WTC11 (cell line): Measurements from ENCODE around the gene PPP1R27. TPM values are rescaled to one million over a fixed set of nuclear protein-coding genes. Genes with fewer than 3 reads are reported as not detected.

ENCODE experiments used
- ATAC-seq: fragments of 200-7000 bp; cut with Tn5 transposase; 2 replicates; pipeline ENCODE4 v1.10.0; 2021; ENCODE audit warnings: mild to moderate bottlenecking, moderate library complexity
- CTCF ChIA-PET: fragments of 300-600 bp; sonication (Branson Sonifier 250); formaldehyde crosslinking; loops from one replicate; lab custom pipeline; 2021; ENCODE audit warnings: antibody characterized with exemption; lab: Charles Lee
- POLR2A ChIA-PET: fragments of 350-600 bp; sonication (Branson Sonifier 250); formaldehyde crosslinking; loops from one replicate; lab custom pipeline; 2021; ENCODE audit warnings: antibody characterized with exemption; lab: Charles Lee
- DNase-seq: peaks from one replicate; pipeline ENCODE4 v3.0.0; 2021; ENCODE audit warnings: low spot score
- H3K27ac Mint-ChIP-seq: 2 replicates; pipeline ENCODE4 v1.8.0; 2021; ENCODE audit warnings: mixed read lengths
- H3K27me3 Mint-ChIP-seq: 2 replicates; pipeline ENCODE4 v1.8.0; 2021; ENCODE audit warnings: low read depth, mild to moderate bottlenecking, moderate library complexity, mixed read lengths
- H3K36me3 Mint-ChIP-seq: 2 replicates; pipeline ENCODE4 v1.8.0; 2021; ENCODE audit warnings: mixed read lengths
- H3K4me1 Mint-ChIP-seq: 2 replicates; pipeline ENCODE4 v1.8.0; 2022; ENCODE audit warnings: mixed read lengths
- H3K4me3 Mint-ChIP-seq: 2 replicates; pipeline ENCODE4 v1.8.0; 2021; ENCODE audit warnings: mild to moderate bottlenecking, moderate library complexity, mixed read lengths
- H3K9me3 Mint-ChIP-seq: 2 replicates; pipeline ENCODE4 v1.8.0; 2021; ENCODE audit warnings: mixed read lengths
- CBFB ChIP-seq: sonication (generic); formaldehyde crosslinking; IDR thresholded peaks from 2 replicates; pipeline ENCODE4 v1.8.1; 2022; ENCODE audit warnings: mild to moderate bottlenecking, low read depth, missing genetic modification reagents
- CREB1 ChIP-seq: sonication (generic); formaldehyde crosslinking; IDR thresholded peaks from 2 replicates; pipeline ENCODE4 v1.8.0; 2023; ENCODE audit warnings: mild to moderate bottlenecking, missing genetic modification reagents
- E2F5 ChIP-seq: sonication (generic); formaldehyde crosslinking; IDR thresholded peaks from 2 replicates; pipeline ENCODE4 v1.8.1; 2022; ENCODE audit warnings: mild to moderate bottlenecking, moderate library complexity, missing genetic modification reagents
- ELF4 ChIP-seq: sonication (generic); formaldehyde crosslinking; IDR thresholded peaks from 2 replicates; pipeline ENCODE4 v1.8.1; 2022; ENCODE audit warnings: low read depth, mild to moderate bottlenecking, moderate library complexity, missing genetic modification reagents
- EMX1 ChIP-seq: fragments of 250-450 bp; sonication (Bioruptor Pico); IDR thresholded peaks from 2 replicates; pipeline ENCODE4 v1.8.0; 2021; ENCODE audit warnings: mild to moderate bottlenecking
- ESRRA ChIP-seq: sonication (generic); formaldehyde crosslinking; IDR thresholded peaks from 2 replicates; pipeline ENCODE4 v1.8.1; 2022; ENCODE audit warnings: mild to moderate bottlenecking, missing genetic modification reagents, borderline replicate concordance
- GRHL2 ChIP-seq: fragments of 250-450 bp; sonication (Bioruptor Pico); IDR thresholded peaks from 2 replicates; pipeline ENCODE4 v1.8.0; 2022; ENCODE audit warnings: mild to moderate bottlenecking, moderate library complexity; ENCODE audit not compliant: insufficient replicate concordance, severe bottlenecking
- JAZF1 ChIP-seq: fragments of 250-450 bp; sonication (Bioruptor Pico); IDR thresholded peaks from 2 replicates; pipeline ENCODE4 v1.9.0; 2021; ENCODE audit warnings: moderate library complexity, mild to moderate bottlenecking, inconsistent platforms
- JUN ChIP-seq: sonication (generic); formaldehyde crosslinking; IDR thresholded peaks from 2 replicates; pipeline ENCODE4 v1.8.0; 2023; ENCODE audit warnings: mild to moderate bottlenecking, missing genetic modification reagents
- MXD4 ChIP-seq: fragments of 250-450 bp; sonication (Bioruptor Pico); IDR thresholded peaks from 2 replicates; pipeline ENCODE4 v1.8.0; 2021; ENCODE audit warnings: mild to moderate bottlenecking, moderate library complexity, borderline replicate concordance
- MYBL2 ChIP-seq: sonication (generic); formaldehyde crosslinking; IDR thresholded peaks from 2 replicates; pipeline ENCODE4 v1.8.1; 2023; ENCODE audit warnings: mild to moderate bottlenecking, moderate library complexity, missing genetic modification reagents
- PREB ChIP-seq: sonication (generic); formaldehyde crosslinking; IDR thresholded peaks from 2 replicates; pipeline ENCODE4 v1.8.1; 2022; ENCODE audit warnings: mild to moderate bottlenecking, missing genetic modification reagents, moderate library complexity, borderline replicate concordance
- SOX15 ChIP-seq: fragments of 250-450 bp; sonication (Bioruptor Pico); IDR thresholded peaks from 2 replicates; pipeline ENCODE4 v1.9.0; 2021; ENCODE audit warnings: mild to moderate bottlenecking
- TP53 ChIP-seq: sonication (generic); formaldehyde crosslinking; IDR thresholded peaks from 2 replicates; pipeline ENCODE4 v1.8.1; 2023; ENCODE audit warnings: mild to moderate bottlenecking, missing genetic modification reagents
- ZNF281 ChIP-seq: sonication (generic); formaldehyde crosslinking; IDR thresholded peaks from 2 replicates; pipeline ENCODE4 v1.8.0; 2023; ENCODE audit warnings: mild to moderate bottlenecking, missing genetic modification reagents
- ZNF532 ChIP-seq: fragments of 250-450 bp; sonication (Bioruptor Pico); IDR thresholded peaks from 2 replicates; pipeline ENCODE4 v1.9.0; 2021; ENCODE audit warnings: mild to moderate bottlenecking, borderline replicate concordance
- total RNA-seq: library from RNA; stranded (reverse); gene quantifications from 3 replicates; pipeline ENCODE4 v1.2.3, GENCODE V29; 2021

PPP1R27 gene
- total RNA-seq, 1 experiment from 2014 or later = not detected

- no peak for TF ChIP-seq PREB (CRISPR knock-in tag)
- TF ChIP-seq CREB1 = no peak
- TF ChIP-seq ELF4 = no peak
- no peak for TF ChIP-seq CBFB (CRISPR knock-in tag)
- TF ChIP-seq JAZF1 (CRISPR knock-in tag) = no peak
- TF ChIP-seq, all 79 proteins: peak for 0
These were observed 33.5 kb downstream of the PPP1R27 start (continued) for GRCh38 chr17:81801327-81801726.

- no peak for DNase-seq
- peaks cover 5% of the 10 kb centered on the region; the same call in 1 of the 2 replicates for H3K9me3 Mint-ChIP-seq
- ChIA-PET POLR2A (no interaction called here), CTCF (interaction anchor here (0.6 kb wide), 1 partner anchor 14 kb away, joined by 3 read pairs; no protein-coding TSS in a partner anchor)
- H3K27me3 Mint-ChIP-seq = peaks cover 5% of the 10 kb centered on the region
- no peak for TF ChIP-seq EMX1 (CRISPR knock-in tag)
- TF ChIP-seq ZNF532 (CRISPR knock-in tag) = no peak
- TF ChIP-seq TP53 (CRISPR knock-in tag) = no peak
- no peak for TF ChIP-seq E2F5 (CRISPR knock-in tag)
- TF ChIP-seq JUN (CRISPR knock-in tag) = no peak
- no peak for TF ChIP-seq ZNF281 (CRISPR knock-in tag)
- TF ChIP-seq MXD4 (CRISPR knock-in tag) = no peak
- no peak for TF ChIP-seq SOX15
- TF ChIP-seq MYBL2 (CRISPR knock-in tag) = no peak
- no peak for TF ChIP-seq GRHL2
- no peaks in the 10 kb centered on the region for H3K36me3 Mint-ChIP-seq
- H3K27ac Mint-ChIP-seq = no peak overlapping the region
- H3K4me3 Mint-ChIP-seq = no peak overlapping the region
- peak; percentile 57 for ATAC-seq
- H3K4me1 Mint-ChIP-seq = no peaks in the 10 kb centered on the region
These were observed 40.3 kb downstream of the PPP1R27 start for GRCh38 chr17:81794509-81794908.

- Mint-ChIP-seq H3K27ac (no peak overlapping the region), H3K4me3 (no peak overlapping the region), H3K27me3 (peaks cover under 1% of the 10 kb centered on the region; the same call in 1 of the 2 replicates), H3K36me3 (no peaks in the 10 kb centered on the region), H3K9me3 (peaks cover under 1% of the 10 kb centered on the region; the same call in 1 of the 2 replicates), H3K4me1 (no peaks in the 10 kb centered on the region)
- no peak for TF ChIP-seq ELF4
- TF ChIP-seq ESRRA (CRISPR knock-in tag) = no peak
- DNase-seq (no peak), ATAC-seq (no peak)
- CTCF ChIA-PET = no interaction called here
- POLR2A ChIA-PET = no interaction called here
These were observed 40.8 kb downstream of the PPP1R27 start for GRCh38 chr17:81794074-81794476.
